Keratinocyte (primary cell): Measurements from ENCODE around the gene TWF2. TPM values are rescaled to one million over a fixed set of nuclear protein-coding genes. Genes with fewer than 3 reads are reported as not detected.

ENCODE experiments used
- DNase-seq: peaks from one replicate; pipeline ENCODE4 v3.0.0-alpha.2; 2011; ENCODE audit warnings: low read depth, missing footprints, low spot score
- FAIRE-seq: peaks from 2 replicates; lab custom pipeline; 2011; peaks lifted over from hg19 to GRCh38; lab: Jason Lieb, UNC
- H2AFZ ChIP-seq: 2 replicates; pipeline ENCODE4 v1.6.0; 2012; ENCODE audit warnings: low read length, control low read depth, inconsistent platforms; ENCODE audit not compliant: control insufficient read depth
- H3K27ac ChIP-seq: 2 replicates; pipeline ENCODE4 v1.5.1; 2011; ENCODE audit warnings: low read length; ENCODE audit not compliant: control insufficient read depth, insufficient read depth
- H3K27me3 ChIP-seq: 3 replicates; pipeline ENCODE4 v1.6.0; 2011; ENCODE audit warnings: low read length; ENCODE audit not compliant: control insufficient read depth, insufficient read depth; ENCODE audit errors: extremely low read depth
- H3K36me3 ChIP-seq, 2 experiments: 2 replicates in 1 of 2; 3 replicates in 1 of 2; pipeline ENCODE4 v1.5.1; 2011; ENCODE audit warnings: low read length in 2 of 2, mild to moderate bottlenecking in 1 of 2; ENCODE audit not compliant: control insufficient read depth in 2 of 2, insufficient read depth in 2 of 2; ENCODE audit errors: extremely low read depth in 1 of 2
- H3K4me1 ChIP-seq: 3 replicates; pipeline ENCODE4 v1.5.1; 2011; ENCODE audit warnings: low read length; ENCODE audit not compliant: control insufficient read depth, insufficient read depth; ENCODE audit errors: extremely low read depth
- H3K4me2 ChIP-seq: 3 replicates; pipeline ENCODE4 v1.6.0; 2011; ENCODE audit warnings: low read depth, low read length; ENCODE audit not compliant: control insufficient read depth, insufficient read depth; ENCODE audit errors: extremely low read depth
- H3K4me3 ChIP-seq, 3 experiments: fragments of 200-600 bp in 1 of 3; sonication (generic) in 1 of 3; 2 replicates in 2 of 3; 3 replicates in 1 of 3; pipeline ENCODE4 v1.5.1; 2011 to 2016; ENCODE audit warnings: low read length in 3 of 3, mild to moderate bottlenecking in 3 of 3, control low read depth in 2 of 3, inconsistent platforms in 1 of 3, low read depth in 1 of 3, mixed read lengths in 1 of 3, mixed run types in 1 of 3, moderate library complexity in 1 of 3; ENCODE audit not compliant: control insufficient read depth in 2 of 3, insufficient read depth in 2 of 3; ENCODE audit errors: extremely low read depth in 1 of 3
- H3K79me2 ChIP-seq: 2 replicates; pipeline ENCODE4 v1.6.0; 2012; ENCODE audit warnings: low read length; ENCODE audit not compliant: control insufficient read depth, insufficient read depth
- H3K9ac ChIP-seq: 3 replicates; pipeline ENCODE4 v1.6.0; 2011; ENCODE audit warnings: low read length; ENCODE audit not compliant: control insufficient read depth, insufficient read depth; ENCODE audit errors: extremely low read depth
- H3K9me1 ChIP-seq: 3 replicates; pipeline ENCODE4 v1.6.0; 2011; ENCODE audit warnings: low read length; ENCODE audit not compliant: control insufficient read depth, insufficient read depth; ENCODE audit errors: extremely low read depth
- H3K9me3 ChIP-seq: 2 replicates; pipeline ENCODE4 v1.5.1; 2012; ENCODE audit warnings: low read depth, low read length; ENCODE audit not compliant: control insufficient read depth
- H4K20me1 ChIP-seq: 3 replicates; pipeline ENCODE4 v1.6.0; 2011; ENCODE audit warnings: low read length; ENCODE audit not compliant: control insufficient read depth, insufficient read depth; ENCODE audit errors: extremely low read depth
- EZH2 ChIP-seq: IDR thresholded peaks from one replicate; pipeline ENCODE4 v1.6.1; 2012; ENCODE audit warnings: inconsistent platforms, mild to moderate bottlenecking, low read length, moderate library complexity
- dilution Hi-C: fragments of 300-500 bp; cut with MboI; formaldehyde crosslinking; loops from one replicate; pipeline ENCODE4 v1.7.0; 2020; ENCODE audit warnings: low sequenced_read_pairs; ENCODE audit not compliant: extremely low pct_ligation_motif_present
- polyA plus RNA-seq, 5 experiments: library from polyadenylated mRNA; depleted of rRNA in 3 of 5; stranded (reverse) in 3 of 5; stranded (forward) in 1 of 5; unstranded in 1 of 5; fragments of >200 nt; gene quantifications; 1 replicate in 1 of 5; 2 replicates in 3 of 5; 3 replicates in 1 of 5; pipeline versions ENCODE4 v1.2.1 to v1.2.3, GENCODE V29; 2011 to 2012; ENCODE audit warnings: missing spikeins in 2 of 5, low read depth in 1 of 5, low replicate concordance in 1 of 5
- TF ChIP-seq, protein P1 (sequence below), 3 experiments: IDR thresholded peaks in 1 of 3; conservative IDR thresholded peaks in 1 of 3; optimal IDR thresholded peaks in 1 of 3; 2 replicates in 2 of 3; 3 replicates in 1 of 3; pipeline versions ENCODE3 to v1.5.1; 2011; ENCODE audit warnings: low read length in 3 of 3, mild to moderate bottlenecking in 3 of 3, moderate library complexity in 2 of 3, control low read depth in 1 of 3, inconsistent platforms in 1 of 3; ENCODE audit not compliant: insufficient read depth in 2 of 3; ENCODE audit errors: extremely low read depth in 1 of 3

The TWF2 gene
- polyA plus RNA-seq, 1 donor (not counting 4 experiments of a cell fraction or from before 2014, with no cell fraction given), result 70.4 TPM

DNA sequence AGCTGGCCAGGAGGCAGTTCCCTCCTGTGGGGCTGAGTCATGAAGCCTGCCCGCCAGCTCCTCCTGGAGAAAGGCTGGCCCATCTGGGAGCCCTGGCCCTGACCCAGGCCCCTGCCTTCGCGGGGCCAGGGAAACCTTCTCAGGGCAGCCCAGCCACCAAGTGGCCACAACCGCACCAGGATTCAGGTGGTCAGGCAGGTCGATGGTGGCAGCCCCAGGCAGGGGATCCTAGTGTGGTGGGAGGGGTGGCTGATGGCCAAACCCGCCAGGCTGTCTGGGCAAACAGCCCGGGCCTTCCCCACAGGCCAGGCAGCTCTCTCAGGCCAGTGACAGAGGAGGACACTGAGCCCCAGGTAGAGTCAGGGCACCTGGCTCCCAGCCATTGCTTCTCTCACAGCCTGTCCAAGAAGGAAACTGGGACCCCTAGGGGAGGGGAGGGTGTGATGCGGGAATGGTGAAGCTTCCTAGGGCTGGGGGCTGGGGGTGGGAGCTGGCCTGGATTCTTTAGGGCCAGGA, 1.2 kb downstream of the TWF2 start:
- Histone ChIP-seq H3K36me3 (peaks cover 5 to 13% of the 10 kb centered on the region in 2 experiments), H3K4me3 (peak overlapping the region; percentile 75 to 91 (median 76)), H3K9me1 (no peaks in the 10 kb centered on the region), H4K20me1 (peaks cover 8% of the 10 kb centered on the region), H3K27ac (peak overlapping the region; percentile 22), H3K27me3 (no peaks in the 10 kb centered on the region), H3K4me1 (peaks cover 28% of the 10 kb centered on the region), H3K79me2 (peaks cover 57% of the 10 kb centered on the region), H2AFZ (no peak overlapping the region), H3K9me3 (no peaks in the 10 kb centered on the region), H3K4me2 (peak overlapping the region; percentile 80), H3K9ac (peak overlapping the region; percentile 89)
- TF ChIP-seq, protein P1, sequence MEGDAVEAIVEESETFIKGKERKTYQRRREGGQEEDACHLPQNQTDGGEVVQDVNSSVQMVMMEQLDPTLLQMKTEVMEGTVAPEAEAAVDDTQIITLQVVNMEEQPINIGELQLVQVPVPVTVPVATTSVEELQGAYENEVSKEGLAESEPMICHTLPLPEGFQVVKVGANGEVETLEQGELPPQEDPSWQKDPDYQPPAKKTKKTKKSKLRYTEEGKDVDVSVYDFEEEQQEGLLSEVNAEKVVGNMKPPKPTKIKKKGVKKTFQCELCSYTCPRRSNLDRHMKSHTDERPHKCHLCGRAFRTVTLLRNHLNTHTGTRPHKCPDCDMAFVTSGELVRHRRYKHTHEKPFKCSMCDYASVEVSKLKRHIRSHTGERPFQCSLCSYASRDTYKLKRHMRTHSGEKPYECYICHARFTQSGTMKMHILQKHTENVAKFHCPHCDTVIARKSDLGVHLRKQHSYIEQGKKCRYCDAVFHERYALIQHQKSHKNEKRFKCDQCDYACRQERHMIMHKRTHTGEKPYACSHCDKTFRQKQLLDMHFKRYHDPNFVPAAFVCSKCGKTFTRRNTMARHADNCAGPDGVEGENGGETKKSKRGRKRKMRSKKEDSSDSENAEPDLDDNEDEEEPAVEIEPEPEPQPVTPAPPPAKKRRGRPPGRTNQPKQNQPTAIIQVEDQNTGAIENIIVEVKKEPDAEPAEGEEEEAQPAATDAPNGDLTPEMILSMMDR (optimal IDR thresholded peaks at IDR 0.05 in 1 of 3, IDR thresholded peaks at IDR 0.05 in 1 of 3, conservative IDR thresholded peaks at IDR 0.05 in 1 of 3; ENCODE audit: extremely low read depth in 1 of 3, insufficient read depth in 2 of 3, low read length in 3 of 3), result no peak
- TF ChIP-seq EZH2, result no peak
- DNase-seq, result no peak
- peak; percentile 62 for FAIRE-seq
- dilution Hi-C loops, result no loop called here

DNA sequence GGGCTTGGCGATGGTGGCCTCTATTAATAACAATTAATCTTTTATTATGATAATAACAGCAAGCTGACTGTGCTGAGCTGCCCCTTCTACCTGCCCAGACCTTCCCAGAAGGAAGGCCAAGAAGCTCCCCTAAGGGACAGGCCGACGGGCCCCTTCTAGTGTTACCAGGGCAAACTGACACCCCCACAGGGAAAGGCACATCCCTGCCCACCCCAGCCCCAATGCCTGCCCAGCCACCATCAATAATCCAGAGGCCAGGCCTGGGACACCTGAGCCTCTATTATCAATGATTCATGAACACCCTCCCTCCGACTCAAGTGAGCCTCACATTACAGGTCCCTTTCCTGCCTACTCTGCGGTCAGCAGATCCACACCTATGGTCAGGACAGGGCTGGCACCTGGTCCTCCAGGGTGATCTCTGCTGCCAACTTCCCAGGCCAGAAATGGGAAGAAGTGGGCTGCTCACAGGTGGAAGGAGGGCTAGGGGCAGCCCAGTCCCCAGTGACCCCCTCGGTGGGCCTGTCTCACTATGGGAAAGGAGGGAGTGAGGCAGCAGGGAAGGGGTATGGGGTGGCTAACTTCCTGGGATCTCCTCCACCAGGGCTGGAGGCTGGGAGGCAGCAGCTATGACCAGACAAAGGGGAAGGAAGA, 1.8 kb downstream of the TWF2 start:
- Histone ChIP-seq H3K27ac (peak overlapping the region; percentile 22), H3K9ac (no peak overlapping the region), H3K79me2 (peaks cover 60% of the 10 kb centered on the region), H3K9me3 (no peaks in the 10 kb centered on the region), H2AFZ (no peak overlapping the region), H4K20me1 (peaks cover 8% of the 10 kb centered on the region), H3K4me1 (peaks cover 28% of the 10 kb centered on the region), H3K27me3 (no peaks in the 10 kb centered on the region), H3K4me3 (peak overlapping the region in 2 of 3 experiments; percentile 1 to 91), H3K9me1 (no peaks in the 10 kb centered on the region), H3K36me3 (peaks cover 5 to 16% of the 10 kb centered on the region in 2 experiments), H3K4me2 (peak overlapping the region; percentile 80)
- dilution Hi-C loops, result no loop called here
- TF ChIP-seq EZH2, result no peak
- TF ChIP-seq, protein P1 (optimal IDR thresholded peaks at IDR 0.05 in 1 of 3, IDR thresholded peaks at IDR 0.05 in 1 of 3, conservative IDR thresholded peaks at IDR 0.05 in 1 of 3; ENCODE audit: extremely low read depth in 1 of 3, insufficient read depth in 2 of 3, low read length in 3 of 3), result no peak
- no peak for FAIRE-seq
- DNase-seq, result no peak
